Measurements from ENCODE around the gene PROB1. TPM values are rescaled to one million over a fixed set of nuclear protein-coding genes. Genes with fewer than 3 reads are reported as not detected.

PROB1 gene
- total RNA-seq, 1 experiment from 2014 or later = 3.4 TPM

DNA sequence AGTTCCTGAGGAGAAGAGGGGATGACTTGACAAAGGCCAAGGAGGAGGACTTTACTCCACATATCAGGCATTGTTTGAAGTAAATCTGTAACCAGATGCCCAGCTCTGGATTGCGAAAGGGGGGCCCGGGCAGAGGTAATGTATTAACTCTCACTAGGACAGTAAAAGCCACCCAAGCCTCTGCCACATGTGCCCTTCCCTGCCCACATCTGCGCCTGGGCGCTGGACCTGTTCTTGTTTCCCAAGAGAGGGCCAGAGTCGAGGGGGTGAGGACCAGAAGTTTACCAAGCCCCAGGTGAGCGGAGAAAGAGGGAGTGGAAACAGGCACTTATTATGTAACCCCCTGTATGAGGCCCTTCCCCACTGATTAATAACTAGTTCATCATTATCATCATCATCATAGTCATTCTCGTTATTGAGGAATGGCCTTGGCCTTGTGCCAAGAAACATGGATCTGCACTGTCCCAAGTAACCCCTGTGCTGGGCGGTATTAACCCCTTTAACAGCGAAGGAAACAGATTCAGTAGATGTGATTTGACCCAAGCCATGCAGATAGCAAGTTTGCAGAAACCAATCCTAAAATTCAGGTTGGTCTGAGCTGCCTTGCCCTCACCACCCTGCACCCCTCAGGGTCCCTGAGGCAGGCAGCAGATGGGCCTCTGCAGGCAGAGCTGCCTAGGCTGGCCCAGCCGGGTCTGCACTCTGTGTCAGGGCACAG is 11.5 kb downstream of the PROB1 start, which contains the start of gene SLC23A1:
TSS of gene SLC23A1 (minus strand) at position 23 of the 718 bp plus-strand sequence. CDS start 44 bp downstream, outside the sequence.
- no peak within 1 kb of the TSS for H3K4me3 Mint-ChIP-seq
- Histone ChIP-seq H3K9ac (ENCODE audit: extremely low read depth, insufficient read length, low read length) (no peak within 1 kb of the TSS), H3K79me1 (ENCODE audit: insufficient read depth, low read depth, low read length, poor library complexity, severe bottlenecking) (no peaks in the 10 kb centered on the region), H3K27ac (ENCODE audit: insufficient read length, low read depth, low read length) (no peak within 1 kb of the TSS), H2AFZ (ENCODE audit: low read length) (no peak within 1 kb of the TSS), H3T11ph (ENCODE audit: low read length) (no peak within 1 kb of the TSS), H2BK120ac (ENCODE audit: low read depth, low read length, poor library complexity, severe bottlenecking) (no peak within 1 kb of the TSS), H3K18ac (ENCODE audit: insufficient read length, low read depth, low read length) (no peak within 1 kb of the TSS), H2AK5ac (ENCODE audit: insufficient read length, low read length) (no peak within 1 kb of the TSS), H4K20me1 (ENCODE audit: control insufficient read depth, insufficient read depth, insufficient read length) (no peaks in the 10 kb centered on the region), H3K56ac (ENCODE audit: insufficient read length, low read depth, low read length) (no peak within 1 kb of the TSS), H2BK12ac (ENCODE audit: insufficient read length, low read depth, low read length) (no peak within 1 kb of the TSS), H3K23ac (ENCODE audit: insufficient read length, low read depth, low read length) (no peak within 1 kb of the TSS), H3K4me1 (ENCODE audit: insufficient read depth, low read length) (peaks cover 3% of the 10 kb centered on the region; the same call in 1 of the 2 replicates), H3K14ac (ENCODE audit: insufficient read depth, low read length) (no peak within 1 kb of the TSS), H2BK20ac (ENCODE audit: low read depth, low read length, poor library complexity, severe bottlenecking) (no peak within 1 kb of the TSS), H3K9me3 (ENCODE audit: control insufficient read depth, low read depth, low read length) (no peaks in the 10 kb centered on the region), H4K91ac (ENCODE audit: insufficient read length, low read depth, low read length) (no peak within 1 kb of the TSS), H2BK5ac (ENCODE audit: insufficient read length, low read length) (no peak within 1 kb of the TSS), H4K5ac (ENCODE audit: insufficient read length, low read depth, low read length) (no peak within 1 kb of the TSS), H3K4me2 (ENCODE audit: insufficient read depth, insufficient read length, low read length) (no peak within 1 kb of the TSS), H4K8ac (replicated peaks; ENCODE audit: insufficient read length, low read depth, low read length) (no peak within 1 kb of the TSS), H3K79me2 (ENCODE audit: insufficient read depth, low read length) (no peaks in the 10 kb centered on the region), H3K23me2 (ENCODE audit: insufficient read length, low read depth, low read length, poor library complexity, severe bottlenecking) (no peaks in the 10 kb centered on the region), H3K27me3 (ENCODE audit: insufficient read depth, low read length) (no peaks in the 10 kb centered on the region), H2BK15ac (ENCODE audit: low read depth, low read length) (no peak within 1 kb of the TSS), H3K4ac (ENCODE audit: low read depth, low read length) (no peak within 1 kb of the TSS)
- no peaks in the 10 kb centered on the region; a peak in 1 of 7 replicates for H3K36me3 Mint-ChIP-seq (ENCODE audit: insufficient read depth in 1 of 3, low read depth in 3 of 3)
- WGBS (ENCODE audit: extremely low coverage, insufficient read length, low lambda C conversion rate) = no CpG with 5 or more reads among the region's 10 CpGs
- peaks cover 25 to 37% of the 10 kb centered on the region in 2 experiments for H3K4me1 Mint-ChIP-seq
- no peaks in the 10 kb centered on the region; the same call in 1 of the 2 replicates for H3K27me3 Mint-ChIP-seq (ENCODE audit: low read depth)
- DNase-seq = no peak
- TF ChIP-seq, protein P1, sequence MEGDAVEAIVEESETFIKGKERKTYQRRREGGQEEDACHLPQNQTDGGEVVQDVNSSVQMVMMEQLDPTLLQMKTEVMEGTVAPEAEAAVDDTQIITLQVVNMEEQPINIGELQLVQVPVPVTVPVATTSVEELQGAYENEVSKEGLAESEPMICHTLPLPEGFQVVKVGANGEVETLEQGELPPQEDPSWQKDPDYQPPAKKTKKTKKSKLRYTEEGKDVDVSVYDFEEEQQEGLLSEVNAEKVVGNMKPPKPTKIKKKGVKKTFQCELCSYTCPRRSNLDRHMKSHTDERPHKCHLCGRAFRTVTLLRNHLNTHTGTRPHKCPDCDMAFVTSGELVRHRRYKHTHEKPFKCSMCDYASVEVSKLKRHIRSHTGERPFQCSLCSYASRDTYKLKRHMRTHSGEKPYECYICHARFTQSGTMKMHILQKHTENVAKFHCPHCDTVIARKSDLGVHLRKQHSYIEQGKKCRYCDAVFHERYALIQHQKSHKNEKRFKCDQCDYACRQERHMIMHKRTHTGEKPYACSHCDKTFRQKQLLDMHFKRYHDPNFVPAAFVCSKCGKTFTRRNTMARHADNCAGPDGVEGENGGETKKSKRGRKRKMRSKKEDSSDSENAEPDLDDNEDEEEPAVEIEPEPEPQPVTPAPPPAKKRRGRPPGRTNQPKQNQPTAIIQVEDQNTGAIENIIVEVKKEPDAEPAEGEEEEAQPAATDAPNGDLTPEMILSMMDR (conservative IDR thresholded peaks at IDR 0.05) = no peak
- H3K27ac Mint-ChIP-seq = no peak within 1 kb of the TSS; a peak in 2 of 7 replicates
- no peaks in the 10 kb centered on the region for H3K9me3 Mint-ChIP-seq
